Adrenal gland (tissue), 12 donors: ENCODE data around the gene CAB39. TPM values are rescaled to one million over a fixed set of nuclear protein-coding genes. Genes with fewer than 3 reads are reported as not detected.

Source experiments
- DNase-seq, 7 donors: peaks; one replicate each; pipeline ENCODE4 v3.0.0-alpha.2; 2019 to 2020
- H3K27ac ChIP-seq, 5 donors: fragments of 200-600 bp; sonication (generic) in 4 of 5; 1 replicate in 3 of 5; 2 replicates in 2 of 5; pipeline versions ENCODE4 v1.5.1 to v1.8.0; 2016 to 2020; ENCODE audit warnings: mild to moderate bottlenecking in 1 of 5
- H3K27me3 ChIP-seq: fragments of 200-600 bp; 2 replicates; pipeline ENCODE4 v1.8.0; 2021
- H3K36me3 ChIP-seq, 2 donors: fragments of 200-600 bp; replicated peaks in 1 of 2; 1 replicate in 1 of 2; 2 replicates in 1 of 2; pipeline versions ENCODE4 v1.5.1 to v1.8.0; 2018 to 2022
- H3K4me1 ChIP-seq, 2 donors: fragments of 200-600 bp; replicated peaks in 1 of 2; 1 replicate in 1 of 2; 2 replicates in 1 of 2; pipeline versions ENCODE4 v1.5.1 to v1.8.0; 2018 to 2021
- H3K4me3 ChIP-seq, 4 donors: fragments of 200-600 bp; sonication (generic) in 3 of 4; one replicate each; pipeline ENCODE4 v1.5.1; 2016 to 2018
- H3K9me3 ChIP-seq, 3 donors: fragments of 200-600 bp; sonication (generic) in 1 of 3; replicated peaks in 1 of 3; 1 replicate in 2 of 3; 2 replicates in 1 of 3; pipeline versions ENCODE4 v1.5.1 to v1.8.0; 2016 to 2021
- POLR2A ChIP-seq, 2 donors: fragments of 450-650 bp; IDR thresholded peaks; one replicate each; pipeline ENCODE4 v1.6.1; 2017; ENCODE audit warnings: antibody characterized with exemption in 2 of 2, mild to moderate bottlenecking in 2 of 2, moderate library complexity in 1 of 2
- WGBS, 4 donors: extraction: QIAGEN DNeasy Blood & Tissue Kit in 2 of 4; methylation state at CpG; one replicate each; pipeline versions ENCODE4 v1.1.5 to v1.1.7; 2013 to 2017; 5-methylcytosine and 5-hydroxymethylcytosine counted together
- intact Hi-C, 2 donors: fragments of 100-400 bp; cut with DNase I; formaldehyde crosslinking; loops; one replicate each; pipeline versions ENCODE4 v1.14.1 to v1.15.0; 2022 to 2023
- polyA plus RNA-seq, 3 donors: library from polyadenylated mRNA; stranded (reverse); fragments of 200-250 nt in 2 of 3; fragments of 350-450 nt in 1 of 3; fragmentation: Illumina TruSeq in 1 of 3; extraction: RNeasy Lipid Tissue Mini Kit (QIAGEN cat#74804) in 1 of 3; gene quantifications; one replicate each; pipeline ENCODE4 v1.2.3, GENCODE V29; 2013 to 2014
- total RNA-seq, 9 donors: library from RNA; depleted of rRNA in 4 of 9; stranded (reverse); fragments of >200 nt in 4 of 9; fragments of 120-200 nt in 1 of 9; fragmentation: NEBNext Ultra II Directional in 1 of 9; extraction: Animal tissue kit (Norgen Biotek cat#: 25700) in 1 of 9; gene quantifications; one replicate each; pipeline versions ENCODE4 v1.1.0 to v1.2.4, GENCODE V29; 2013 to 2023
- TF ChIP-seq, protein P1 (sequence below), 6 experiments: fragments of 450-650 bp in 4 of 6; fragments of 200-600 bp in 2 of 6; sonication (generic) in 1 of 6; IDR thresholded peaks; 1 replicate in 5 of 6; 2 replicates in 1 of 6; pipeline versions ENCODE4 v1.5.1 to v1.8.0; 2016 to 2021; ENCODE audit warnings: antibody characterized with exemption in 6 of 6, mild to moderate bottlenecking in 2 of 6, moderate library complexity in 1 of 6
- donor health status: healthy with polysubstance abuse.
- donor health status: Bipolar disorder and iron deficiency.
- donor health status: DM: yes; HTN: yes; CAD: no.
- donor health status: DM: no; HTN: no; CAD: no.
- donor health status: DM: no; HTN: no; CAD: no.
- donor health status: DM: yes; HTN: yes; CAD: no.

Gene CAB39
- total and polyA plus RNA-seq, 12 donors = 10.5 to 96.1 (median 55.5) TPM

DNA sequence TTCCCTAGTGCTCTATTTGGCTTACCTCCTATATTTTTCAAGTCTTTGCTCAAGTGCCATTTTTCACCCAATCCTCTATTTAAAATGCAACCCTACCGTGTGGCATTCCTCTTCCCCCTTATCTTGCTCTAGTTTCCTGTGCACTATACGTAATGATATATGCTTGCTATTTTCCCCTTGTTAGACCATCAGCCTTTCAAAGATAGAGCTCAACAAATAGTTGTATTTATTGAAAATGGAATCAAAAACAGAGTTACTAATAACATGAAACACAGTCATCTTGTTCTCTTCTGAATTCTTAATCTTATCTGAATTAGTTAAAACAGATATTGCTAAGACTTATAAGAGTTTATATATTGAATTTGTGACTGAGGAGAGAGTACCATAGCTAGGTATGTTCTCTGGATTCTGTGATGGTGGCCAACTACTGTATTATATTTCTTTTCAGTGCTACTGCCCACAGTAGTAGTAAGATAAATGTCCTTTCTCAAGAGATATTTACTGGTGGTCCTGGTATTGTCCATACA is 55.3 kb downstream of the CAB39 start:
- no peaks in the 10 kb centered on the region for H3K27me3 ChIP-seq
- intact Hi-C loops = no loop called here
- H3K4me1 ChIP-seq = peaks cover 0 to 16% of the 10 kb centered on the region in 2 donors
- TF ChIP-seq, protein P1, sequence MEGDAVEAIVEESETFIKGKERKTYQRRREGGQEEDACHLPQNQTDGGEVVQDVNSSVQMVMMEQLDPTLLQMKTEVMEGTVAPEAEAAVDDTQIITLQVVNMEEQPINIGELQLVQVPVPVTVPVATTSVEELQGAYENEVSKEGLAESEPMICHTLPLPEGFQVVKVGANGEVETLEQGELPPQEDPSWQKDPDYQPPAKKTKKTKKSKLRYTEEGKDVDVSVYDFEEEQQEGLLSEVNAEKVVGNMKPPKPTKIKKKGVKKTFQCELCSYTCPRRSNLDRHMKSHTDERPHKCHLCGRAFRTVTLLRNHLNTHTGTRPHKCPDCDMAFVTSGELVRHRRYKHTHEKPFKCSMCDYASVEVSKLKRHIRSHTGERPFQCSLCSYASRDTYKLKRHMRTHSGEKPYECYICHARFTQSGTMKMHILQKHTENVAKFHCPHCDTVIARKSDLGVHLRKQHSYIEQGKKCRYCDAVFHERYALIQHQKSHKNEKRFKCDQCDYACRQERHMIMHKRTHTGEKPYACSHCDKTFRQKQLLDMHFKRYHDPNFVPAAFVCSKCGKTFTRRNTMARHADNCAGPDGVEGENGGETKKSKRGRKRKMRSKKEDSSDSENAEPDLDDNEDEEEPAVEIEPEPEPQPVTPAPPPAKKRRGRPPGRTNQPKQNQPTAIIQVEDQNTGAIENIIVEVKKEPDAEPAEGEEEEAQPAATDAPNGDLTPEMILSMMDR (IDR thresholded peaks at IDR 0.05) = no peak
- TF ChIP-seq POLR2A (IDR thresholded peaks at IDR 0.05) = no peak
- DNase-seq = no peak
- H3K27ac ChIP-seq = no peak overlapping the region
- H3K9me3 ChIP-seq = no peaks in the 10 kb centered on the region
- no peak overlapping the region for H3K4me3 ChIP-seq
- WGBS, 4 donors = 81 to 96% (median 88%) methylated on average over 2 of the region's 2 CpGs
- no peaks in the 10 kb centered on the region for H3K36me3 ChIP-seq

DNA sequence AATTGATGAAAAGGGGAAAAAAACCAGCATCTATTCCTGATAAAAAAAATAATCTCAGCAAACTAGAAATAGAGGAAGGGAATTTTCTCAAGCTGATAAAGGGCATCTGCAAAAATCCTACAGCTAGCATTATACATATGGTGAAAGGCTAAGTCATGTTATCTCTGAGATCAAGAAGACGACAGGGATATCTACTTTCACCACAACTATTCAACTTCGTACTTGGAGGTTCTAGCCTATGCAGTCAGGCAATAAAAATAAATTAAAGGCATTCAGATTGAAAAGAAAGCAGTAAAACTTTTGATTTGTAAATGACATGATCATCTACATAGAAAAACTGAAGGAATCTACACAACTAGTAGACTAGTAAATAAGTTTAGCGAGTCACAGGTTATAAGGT is 58.2 kb downstream of the CAB39 start:
- Histone ChIP-seq H3K4me1 (peaks cover 7 to 32% of the 10 kb centered on the region in 2 donors), H3K9me3 (no peaks in the 10 kb centered on the region), H3K27me3 (no peaks in the 10 kb centered on the region), H3K36me3 (no peaks in the 10 kb centered on the region), H3K4me3 (no peak overlapping the region), H3K27ac (no peak overlapping the region)
- no peak for TF ChIP-seq POLR2A (IDR thresholded peaks at IDR 0.05)
- TF ChIP-seq, protein P1 (IDR thresholded peaks at IDR 0.05) = no peak
- DNase-seq = no peak
- WGBS, 4 donors = 95 to 99% (median 96%) methylated on average over 3 of the region's 3 CpGs
- intact Hi-C loops = no loop called here

DNA sequence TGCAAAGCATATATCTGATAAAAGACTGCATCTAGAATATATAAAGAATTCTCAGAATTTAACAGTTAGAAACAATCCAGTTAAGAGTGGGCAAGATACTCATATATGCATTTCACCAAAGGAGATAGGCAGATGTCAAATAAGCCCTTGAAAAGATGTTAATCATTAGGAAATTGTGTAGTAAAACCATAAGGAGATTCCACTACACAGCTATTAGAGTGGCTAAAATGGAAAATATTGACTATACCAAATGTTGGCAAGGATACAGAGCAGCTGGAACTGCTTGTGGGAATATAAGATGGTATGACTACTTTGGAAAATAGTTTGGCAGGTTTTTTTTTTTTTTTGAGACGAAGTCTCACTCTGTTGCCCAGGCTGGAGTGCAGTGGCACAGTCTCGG is 59.5 kb downstream of the CAB39 start:
- WGBS, 4 donors = 93 to 100% (median 99%) methylated on average over 2 of the region's 2 CpGs
- no peak overlapping the region for H3K27ac ChIP-seq
- intact Hi-C loops = no loop called here

DNA sequence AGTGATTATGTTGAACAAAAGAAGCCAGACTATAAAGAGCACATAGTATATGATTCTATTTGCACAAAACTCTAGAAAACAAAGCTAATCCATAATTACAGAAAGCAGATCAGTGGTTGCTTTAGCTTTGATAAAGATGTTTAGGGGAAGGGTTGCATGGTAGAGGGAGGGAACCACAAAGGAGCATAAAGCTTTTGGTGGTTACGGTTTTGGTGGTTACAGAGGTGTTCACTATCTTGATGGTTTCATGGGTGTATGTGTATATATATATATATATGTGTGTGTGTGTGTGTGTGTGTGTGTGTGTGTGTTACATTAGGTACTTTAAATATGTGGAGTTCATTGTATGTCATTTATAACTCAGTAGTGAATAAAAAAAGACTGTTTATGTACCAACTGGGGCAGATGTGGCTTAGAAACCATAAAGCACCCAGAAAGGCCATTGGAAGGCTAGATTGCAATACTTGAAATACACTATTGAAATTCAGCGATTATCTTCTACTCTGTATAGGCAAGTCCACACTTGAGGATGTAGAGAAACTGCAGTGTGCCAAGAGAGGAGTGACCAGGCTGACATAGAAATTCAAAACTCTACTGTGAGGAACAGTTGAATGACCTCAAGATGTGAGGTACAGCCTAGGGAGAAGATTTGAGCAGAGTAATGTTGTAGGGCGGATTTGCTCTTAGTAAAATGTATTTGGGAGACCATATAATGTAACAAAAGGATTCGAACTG is 60.6 kb downstream of the CAB39 start:
- WGBS, 4 donors = 88 to 98% (median 95%) methylated on average over 4 of the region's 4 CpGs
- Histone ChIP-seq H3K9me3 (no peaks in the 10 kb centered on the region), H3K27me3 (no peaks in the 10 kb centered on the region), H3K4me3 (no peak overlapping the region), H3K4me1 (peaks cover 13 to 44% of the 10 kb centered on the region in 2 donors), H3K36me3 (no peaks in the 10 kb centered on the region), H3K27ac (no peak overlapping the region)
- TF ChIP-seq POLR2A (IDR thresholded peaks at IDR 0.05) = no peak
- TF ChIP-seq, protein P1 (IDR thresholded peaks at IDR 0.05) = no peak
- no peak for DNase-seq
- intact Hi-C loops = no loop called here

More for the DNA sequence above, 59.5 kb downstream of the CAB39 start:
- no peak for DNase-seq
- peaks cover 7 to 33% of the 10 kb centered on the region in 2 donors for H3K4me1 ChIP-seq
- no peaks in the 10 kb centered on the region for H3K27me3 ChIP-seq
- TF ChIP-seq POLR2A (IDR thresholded peaks at IDR 0.05) = no peak
- TF ChIP-seq, protein P1 (IDR thresholded peaks at IDR 0.05) = no peak
- no peak overlapping the region for H3K4me3 ChIP-seq
- no peaks in the 10 kb centered on the region for H3K9me3 ChIP-seq
- no peaks in the 10 kb centered on the region for H3K36me3 ChIP-seq
